Stimulated activated CD8-positive, alpha-beta memory T cell treated with anti-CD3 and anti-CD28 coated beads, Interleukin-7, amount 100 ng/mL, for 24 hours (primary cell): ENCODE measurements around the gene ANKZF1.

ENCODE experiments used
- DNase-seq: peaks from one replicate; pipeline ENCODE4 v3.0.0-alpha.2; 2020; ENCODE audit warnings: low read depth

Gene ANKZF1

DNA sequence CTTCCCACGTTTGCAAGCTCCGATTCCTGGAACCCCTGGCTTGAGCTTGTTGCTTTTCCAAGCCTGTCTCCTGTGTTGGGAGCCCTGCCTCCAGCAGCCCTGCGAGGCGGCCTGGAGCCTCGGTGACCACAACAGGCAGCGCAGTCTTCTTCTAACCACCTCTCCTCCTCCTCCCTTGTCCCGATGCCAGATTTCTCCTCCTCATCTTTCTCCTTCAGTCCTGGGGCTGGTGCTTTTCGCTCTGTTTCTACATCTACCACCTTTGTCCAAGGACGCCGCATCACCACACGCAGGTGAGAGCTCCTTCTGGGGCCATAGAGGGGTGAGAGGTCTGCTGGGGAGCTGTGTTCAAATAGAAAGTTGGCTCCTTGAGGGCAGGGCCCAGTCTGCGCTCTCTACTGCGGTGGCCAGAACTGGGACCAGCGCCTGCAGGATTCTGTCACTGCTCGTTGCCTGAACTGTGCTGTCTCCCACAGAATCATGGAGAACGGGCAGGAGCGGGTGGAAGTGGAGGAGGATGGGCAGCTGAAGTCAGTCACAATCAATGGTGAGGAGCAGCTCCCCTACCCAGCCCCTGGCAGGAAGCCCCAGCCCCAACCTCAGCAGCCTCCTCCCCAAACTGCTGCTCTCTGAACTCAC is 53.5 kb downstream of the ANKZF1 start:
- no peak for DNase-seq

DNA sequence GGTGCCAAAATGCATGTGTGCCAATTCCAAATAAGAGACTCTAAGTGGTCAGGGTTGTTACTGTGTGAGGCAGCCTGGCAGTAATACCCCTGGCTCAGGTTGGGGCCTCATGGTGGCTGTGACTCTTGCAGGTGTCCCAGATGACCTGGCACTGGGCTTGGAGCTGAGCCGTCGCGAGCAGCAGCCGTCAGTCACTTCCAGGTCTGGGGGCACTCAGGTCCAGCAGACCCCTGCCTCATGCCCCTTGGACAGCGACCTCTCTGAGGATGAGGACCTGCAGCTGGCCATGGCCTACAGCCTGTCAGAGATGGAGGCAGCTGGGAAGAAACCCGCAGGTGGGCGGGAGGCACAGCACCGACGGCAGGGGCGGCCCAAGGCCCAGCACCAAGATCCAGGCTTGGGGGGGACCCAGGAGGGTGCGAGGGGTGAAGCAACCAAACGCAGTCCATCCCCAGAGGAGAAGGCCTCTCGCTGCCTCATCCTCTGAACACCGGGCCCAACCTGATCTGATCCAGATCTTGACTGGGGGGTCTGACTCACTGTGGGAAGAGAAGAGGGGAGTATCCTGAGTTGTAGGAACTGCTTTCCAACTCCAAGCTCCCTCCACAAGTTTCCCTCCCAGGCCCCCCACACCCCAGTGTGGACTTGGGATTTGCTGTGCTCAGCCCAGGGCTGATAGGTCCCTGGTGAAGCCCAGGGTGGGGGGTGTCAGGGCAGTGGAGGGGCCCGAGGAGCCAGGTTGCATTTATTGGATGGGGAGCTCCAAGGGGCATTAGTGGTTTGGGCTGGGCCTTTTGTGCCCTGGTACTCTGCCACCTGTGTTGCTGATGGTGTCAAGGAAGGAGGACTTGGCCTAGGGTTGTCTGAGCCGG is 55.1 kb downstream of the ANKZF1 start:
- DNase-seq, result no peak

- no peak for DNase-seq
Observed at GRCh38 chr2:219285373-219285735, 55.7 kb downstream of the ANKZF1 start.

- no peak for DNase-seq
Observed at GRCh38 chr2:219285894-219286425, 56.4 kb downstream of the ANKZF1 start.
